ENCODE measurements around the gene KAZALD1.
"Not testable (repeated sequence)": the region's sequence is repeated elsewhere in the genome, so short reads cannot be mapped to it uniquely, and the experiment has no call there.

GRCh38 chr10:101034404-101034803, 27.4 kb upstream of the KAZALD1 start:
- not testable (repeated sequence) for TF ChIP-seq CTCF (conservative IDR thresholded peaks at IDR 0.05; ENCODE audit: low read depth, low read length); EZH2 (IDR thresholded peaks at IDR 0.05; ENCODE audit: low read length, unreplicated experiment)
